Transverse colon (tissue), 4 donors: ENCODE results near the gene IFT81.

Experiments used
- CTCF ChIP-seq, 5 experiments: fragments of 200-600 bp in 3 of 5; fragments of 450-650 bp in 2 of 5; sonication (generic) in 3 of 5; IDR thresholded peaks; 1 replicate in 2 of 5; 2 replicates in 3 of 5; pipeline ENCODE4 v1.5.1; 2016 to 2017; ENCODE audit warnings: antibody characterized with exemption in 5 of 5, inconsistent platforms in 3 of 5, mild to moderate bottlenecking in 2 of 5, moderate library complexity in 1 of 5
- EP300 ChIP-seq: sonication (generic); formaldehyde crosslinking; IDR thresholded peaks from one replicate; pipeline ENCODE4 v1.6.1; 2017; ENCODE audit warnings: antibody characterized with exemption, low read depth
- POLR2A ChIP-seq: fragments of 450-650 bp; IDR thresholded peaks from one replicate; pipeline ENCODE4 v1.6.1; 2016; ENCODE audit warnings: antibody characterized with exemption, mild to moderate bottlenecking, moderate library complexity
- POLR2AphosphoS5 ChIP-seq, 3 donors: sonication (generic); formaldehyde crosslinking; IDR thresholded peaks; one replicate each; pipeline ENCODE4 v1.6.1; 2016; ENCODE audit warnings: antibody characterized with exemption in 3 of 3

GRCh38 chr12:110203546-110203945, 79.4 kb downstream of the IFT81 start:
- TF ChIP-seq CTCF (IDR thresholded peaks at IDR 0.05) (no peak), POLR2AphosphoS5 (IDR thresholded peaks at IDR 0.05) (no peak), POLR2A (no peak), EP300 (no peak)
